ENCODE data around the gene EIF2A. TPM values are rescaled to one million over a fixed set of nuclear protein-coding genes. Genes with fewer than 3 reads are reported as not detected.
"Not testable (repeated sequence)": the region's sequence is repeated elsewhere in the genome, so short reads cannot be mapped to it uniquely, and the experiment has no call there.

The EIF2A gene
- total RNA-seq (2014; rRNA removed; shearing (Covaris generic)) = 85.6 and 86.0 TPM in 2 replicates
- 105 and 130 TPM in 2 replicates for total RNA-seq (2022)
- percentile 93 among the genes with signal in this experiment for Bru-seq, nascent RNA
- percentile 93 among the genes with signal in this experiment for BruChase-seq, experiment 1, labeled RNA remaining after a 6-hour chase
- percentile 92 among the genes with signal in this experiment for BruChase-seq, experiment 2, labeled RNA remaining after a 2-hour chase
- long read RNA-seq, transcript EIF2A-203 (14 exons, 2,198 nt) = major isoform, 100 of 120 reads
- long read RNA-seq, partial matches to known transcripts = 2 of 120 reads
- long read RNA-seq, other reads (novel, unspliced or antisense) = 16 of 120 reads

GRCh38 chr3:150546226-150547044 lies at the start of gene EIF2A, which contains the start of gene SERP1:
Gene EIF2A (plus strand): TSS chr3:150546787. CDS start chr3:150546803, 16 bp downstream.
Gene SERP1 (minus strand): TSS chr3:150546496. CDS start chr3:150546135, 361 bp downstream.
- peak; percentile 99 for DNase-seq (ENCODE audit: low spot score)
- intact Hi-C loops (cut with micrococcal nuclease; ENCODE audit: unreplicated experiment) = loop anchor here (1.0 to 5.0 kb wide), 6 partner anchors 57 to 540 kb away; partner anchors contain the start of genes ERICH6, SELENOT, SIAH2 and TSC22D2
- H3K9me3 ChIP-seq (ENCODE audit: low read length) = no peaks in the 10 kb centered on the region
- peaks cover 69% of the 10 kb centered on the region for H3K36me3 ChIP-seq (ENCODE audit: insufficient read depth, low read length)
- H3K4me1 ChIP-seq (ENCODE audit: insufficient read depth, low read length, poor library complexity, severe bottlenecking) = peaks cover 40% of the 10 kb centered on the region
- H3K4me2 ChIP-seq (ENCODE audit: low read length) = peak within 1 kb of the TSS; percentile 90
- peak within 1 kb of the TSS; percentile 81 for H3K27ac ChIP-seq (ENCODE audit: low read depth, low read length, poor library complexity, severe bottlenecking)
- H3K79me2 ChIP-seq (ENCODE audit: insufficient read depth, low read depth, low read length) = peaks cover 92% of the 10 kb centered on the region
- H3K4me3 ChIP-seq (ENCODE audit: low read depth, low read length, poor library complexity, severe bottlenecking) = peak within 1 kb of the TSS; percentile 98
- TF ChIP-seq EZH2phosphoT487 (IDR thresholded peaks at IDR 0.05; ENCODE audit: borderline replicate concordance, low read depth, low read length) (no peak), CTCF (conservative IDR thresholded peaks at IDR 0.05; ENCODE audit: low read length) (no peak)
- H3K9me2 ChIP-seq (ENCODE audit: insufficient read depth, low read length) = no peaks in the 10 kb centered on the region
- peaks cover 36% of the 10 kb centered on the region for H4K20me1 ChIP-seq (ENCODE audit: insufficient read depth, low read length)
- ChIA-PET POLR2A (interaction anchor here (0.8 to 1.6 kb wide), 9 partner anchors 9 to 221 kb away, joined by 3 to 8 read pairs (median 3); partner anchors contain the start of gene TSC22D2), CTCF (ENCODE audit: unreplicated experiment) (no interaction called here)
- peak within 1 kb of the TSS; percentile 70; the same call in 1 of the 2 replicates for H2AFZ ChIP-seq (ENCODE audit: low read length)
- BruUV-seq (replicated peaks) = no TSS peak

- no peak for DNase-seq (ENCODE audit: low spot score)
- Histone ChIP-seq H3K4me3 (ENCODE audit: low read depth, low read length, poor library complexity, severe bottlenecking) (no peak overlapping the region), H2AFZ (ENCODE audit: low read length) (no peak overlapping the region), H3K79me2 (ENCODE audit: insufficient read depth, low read depth, low read length) (no peaks in the 10 kb centered on the region), H3K36me3 (ENCODE audit: insufficient read depth, low read length) (no peaks in the 10 kb centered on the region), H3K4me2 (ENCODE audit: low read length) (no peak overlapping the region), H3K4me1 (ENCODE audit: insufficient read depth, low read length, poor library complexity, severe bottlenecking) (no peaks in the 10 kb centered on the region), H3K9me3 (ENCODE audit: low read length) (no peaks in the 10 kb centered on the region), H4K20me1 (ENCODE audit: insufficient read depth, low read length) (no peaks in the 10 kb centered on the region), H3K27ac (ENCODE audit: low read depth, low read length, poor library complexity, severe bottlenecking) (no peak overlapping the region), H3K9me2 (ENCODE audit: insufficient read depth, low read length) (no peaks in the 10 kb centered on the region)
- ChIA-PET CTCF (ENCODE audit: unreplicated experiment) (no interaction called here), POLR2A (interaction anchor here (0.6 kb wide), 1 partner anchor 395 kb away, joined by 3 read pairs; no protein-coding TSS in a partner anchor)
- intact Hi-C loops (cut with micrococcal nuclease; ENCODE audit: unreplicated experiment) = no loop called here
- TF ChIP-seq EZH2phosphoT487 (IDR thresholded peaks at IDR 0.05; ENCODE audit: borderline replicate concordance, low read depth, low read length) = no peak
- no peak for TF ChIP-seq CTCF (conservative IDR thresholded peaks at IDR 0.05; ENCODE audit: low read length)
- no TSS peak for BruUV-seq (replicated peaks)
These were observed 48.6 kb upstream of the EIF2A start for GRCh38 chr3:150497956-150498355.

- DNase-seq (ENCODE audit: low spot score); H3K9me2 ChIP-seq (ENCODE audit: insufficient read depth, low read length); H3K4me1 ChIP-seq (ENCODE audit: insufficient read depth, low read length, poor library complexity, severe bottlenecking); H3K4me3 ChIP-seq (ENCODE audit: low read depth, low read length, poor library complexity, severe bottlenecking); H3K4me2 ChIP-seq (ENCODE audit: low read length); H3K79me2 ChIP-seq (ENCODE audit: insufficient read depth, low read depth, low read length); H3K27ac ChIP-seq (ENCODE audit: low read depth, low read length, poor library complexity, severe bottlenecking); H2AFZ ChIP-seq (ENCODE audit: low read length); intact Hi-C loops (cut with micrococcal nuclease; ENCODE audit: unreplicated experiment); POLR2A ChIA-PET; H3K36me3 ChIP-seq (ENCODE audit: insufficient read depth, low read length); BruUV-seq (replicated peaks); CTCF ChIA-PET (ENCODE audit: unreplicated experiment); H4K20me1 ChIP-seq (ENCODE audit: insufficient read depth, low read length); H3K9me3 ChIP-seq (ENCODE audit: low read length): not testable (repeated sequence)
These were observed 45.6 kb upstream of the EIF2A start for GRCh38 chr3:150500960-150501359.

All from OCI-LY7 (cell line).